Esophagus squamous epithelium (tissue), 4 donors: ENCODE results near the gene UBE2I.

Experiments used
- POLR2A ChIP-seq, 4 donors: fragments of 450-650 bp; IDR thresholded peaks; one replicate each; pipeline ENCODE4 v1.6.1; 2017; ENCODE audit warnings: antibody characterized with exemption in 4 of 4, mild to moderate bottlenecking in 4 of 4, moderate library complexity in 3 of 4
- TF ChIP-seq, protein P1 (sequence below), 6 experiments: fragments of 450-650 bp in 4 of 6; fragments of 200-600 bp in 2 of 6; sonication (generic) in 2 of 6; IDR thresholded peaks; one replicate each; pipeline ENCODE4 v1.5.1; 2016 to 2019; ENCODE audit warnings: antibody characterized with exemption in 6 of 6, mild to moderate bottlenecking in 4 of 6, moderate library complexity in 4 of 6

- TF ChIP-seq, protein P1, sequence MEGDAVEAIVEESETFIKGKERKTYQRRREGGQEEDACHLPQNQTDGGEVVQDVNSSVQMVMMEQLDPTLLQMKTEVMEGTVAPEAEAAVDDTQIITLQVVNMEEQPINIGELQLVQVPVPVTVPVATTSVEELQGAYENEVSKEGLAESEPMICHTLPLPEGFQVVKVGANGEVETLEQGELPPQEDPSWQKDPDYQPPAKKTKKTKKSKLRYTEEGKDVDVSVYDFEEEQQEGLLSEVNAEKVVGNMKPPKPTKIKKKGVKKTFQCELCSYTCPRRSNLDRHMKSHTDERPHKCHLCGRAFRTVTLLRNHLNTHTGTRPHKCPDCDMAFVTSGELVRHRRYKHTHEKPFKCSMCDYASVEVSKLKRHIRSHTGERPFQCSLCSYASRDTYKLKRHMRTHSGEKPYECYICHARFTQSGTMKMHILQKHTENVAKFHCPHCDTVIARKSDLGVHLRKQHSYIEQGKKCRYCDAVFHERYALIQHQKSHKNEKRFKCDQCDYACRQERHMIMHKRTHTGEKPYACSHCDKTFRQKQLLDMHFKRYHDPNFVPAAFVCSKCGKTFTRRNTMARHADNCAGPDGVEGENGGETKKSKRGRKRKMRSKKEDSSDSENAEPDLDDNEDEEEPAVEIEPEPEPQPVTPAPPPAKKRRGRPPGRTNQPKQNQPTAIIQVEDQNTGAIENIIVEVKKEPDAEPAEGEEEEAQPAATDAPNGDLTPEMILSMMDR (IDR thresholded peaks at IDR 0.05), result no peak
- TF ChIP-seq POLR2A (IDR thresholded peaks at IDR 0.05), result no peak
Observed at GRCh38 chr16:1280783-1281182, 28.7 kb upstream of the UBE2I start.
